ENCODE data around the gene ARSK. TPM values are rescaled to one million over a fixed set of nuclear protein-coding genes. Genes with fewer than 3 reads are reported as not detected.
A peak's percentile ranks its signal among the peaks of the same experiment; 100 is the strongest.

The ARSK gene
- total and polyA plus RNA-seq, 2 of the 13 experiments (the other 11 are each of a cell fraction or from before 2014, with no cell fraction given) = 7.9 TPM

- TF ChIP-seq, protein P1, sequence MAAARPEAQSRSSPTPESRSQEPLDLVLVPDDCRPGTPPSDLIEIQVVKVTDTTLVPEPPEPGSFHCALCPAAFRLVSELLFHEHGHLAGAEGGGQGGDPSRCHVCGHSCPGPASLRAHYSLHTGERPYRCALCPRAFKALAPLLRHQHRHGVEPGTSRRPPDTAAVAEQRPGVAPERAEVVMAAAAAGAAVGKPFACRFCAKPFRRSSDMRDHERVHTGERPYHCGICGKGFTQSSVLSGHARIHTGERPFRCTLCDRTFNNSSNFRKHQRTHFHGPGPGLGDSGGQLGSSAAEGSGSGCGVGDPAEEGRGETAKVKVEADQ (CRISPR knock-in tag; IDR thresholded peaks at IDR 0.05; ENCODE audit: borderline replicate concordance) = peak; percentile 34; the same call in 1 of the 2 replicates
- TF ChIP-seq, protein P2, sequence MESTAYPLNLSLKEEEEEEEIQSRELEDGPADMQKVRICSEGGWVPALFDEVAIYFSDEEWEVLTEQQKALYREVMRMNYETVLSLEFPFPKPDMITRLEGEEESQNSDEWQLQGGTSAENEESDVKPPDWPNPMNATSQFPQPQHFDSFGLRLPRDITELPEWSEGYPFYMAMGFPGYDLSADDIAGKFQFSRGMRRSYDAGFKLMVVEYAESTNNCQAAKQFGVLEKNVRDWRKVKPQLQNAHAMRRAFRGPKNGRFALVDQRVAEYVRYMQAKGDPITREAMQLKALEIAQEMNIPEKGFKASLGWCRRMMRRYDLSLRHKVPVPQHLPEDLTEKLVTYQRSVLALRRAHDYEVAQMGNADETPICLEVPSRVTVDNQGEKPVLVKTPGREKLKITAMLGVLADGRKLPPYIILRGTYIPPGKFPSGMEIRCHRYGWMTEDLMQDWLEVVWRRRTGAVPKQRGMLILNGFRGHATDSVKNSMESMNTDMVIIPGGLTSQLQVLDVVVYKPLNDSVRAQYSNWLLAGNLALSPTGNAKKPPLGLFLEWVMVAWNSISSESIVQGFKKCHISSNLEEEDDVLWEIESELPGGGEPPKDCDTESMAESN (CRISPR knock-in tag; conservative IDR thresholded peaks at IDR 0.05) = 0 out of 2 replicates have a peak, but pooled peaks have one; percentile 12
- no peak for TF ChIP-seq KMT2B (CRISPR knock-in tag; IDR thresholded peaks at IDR 0.05)
- TF ChIP-seq ZFP82 (CRISPR knock-in tag; IDR thresholded peaks at IDR 0.05; ENCODE audit: borderline replicate concordance) = 0 out of 2 replicates have a peak, but pooled peaks have one; percentile 51
- TF ChIP-seq ASH2L (IDR thresholded peaks at IDR 0.05; ENCODE audit: insufficient read length, low read depth, low read length) = no peak
- TF ChIP-seq IKZF4 (CRISPR knock-in tag; IDR thresholded peaks at IDR 0.05; ENCODE audit: borderline replicate concordance, low read depth, not compliant biosample characterization) = peak; percentile 8
- TF ChIP-seq, protein P3, sequence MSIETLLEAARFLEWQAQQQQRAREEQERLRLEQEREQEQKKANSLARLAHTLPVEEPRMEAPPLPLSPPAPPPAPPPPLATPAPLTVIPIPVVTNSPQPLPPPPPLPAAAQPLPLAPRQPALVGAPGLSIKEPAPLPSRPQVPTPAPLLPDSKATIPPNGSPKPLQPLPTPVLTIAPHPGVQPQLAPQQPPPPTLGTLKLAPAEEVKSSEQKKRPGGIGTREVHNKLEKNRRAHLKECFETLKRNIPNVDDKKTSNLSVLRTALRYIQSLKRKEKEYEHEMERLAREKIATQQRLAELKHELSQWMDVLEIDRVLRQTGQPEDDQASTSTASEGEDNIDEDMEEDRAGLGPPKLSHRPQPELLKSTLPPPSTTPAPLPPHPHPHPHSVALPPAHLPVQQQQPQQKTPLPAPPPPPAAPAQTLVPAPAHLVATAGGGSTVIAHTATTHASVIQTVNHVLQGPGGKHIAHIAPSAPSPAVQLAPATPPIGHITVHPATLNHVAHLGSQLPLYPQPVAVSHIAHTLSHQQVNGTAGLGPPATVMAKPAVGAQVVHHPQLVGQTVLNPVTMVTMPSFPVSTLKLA (IDR thresholded peaks at IDR 0.05) = no peak
- TF ChIP-seq, protein P4, sequence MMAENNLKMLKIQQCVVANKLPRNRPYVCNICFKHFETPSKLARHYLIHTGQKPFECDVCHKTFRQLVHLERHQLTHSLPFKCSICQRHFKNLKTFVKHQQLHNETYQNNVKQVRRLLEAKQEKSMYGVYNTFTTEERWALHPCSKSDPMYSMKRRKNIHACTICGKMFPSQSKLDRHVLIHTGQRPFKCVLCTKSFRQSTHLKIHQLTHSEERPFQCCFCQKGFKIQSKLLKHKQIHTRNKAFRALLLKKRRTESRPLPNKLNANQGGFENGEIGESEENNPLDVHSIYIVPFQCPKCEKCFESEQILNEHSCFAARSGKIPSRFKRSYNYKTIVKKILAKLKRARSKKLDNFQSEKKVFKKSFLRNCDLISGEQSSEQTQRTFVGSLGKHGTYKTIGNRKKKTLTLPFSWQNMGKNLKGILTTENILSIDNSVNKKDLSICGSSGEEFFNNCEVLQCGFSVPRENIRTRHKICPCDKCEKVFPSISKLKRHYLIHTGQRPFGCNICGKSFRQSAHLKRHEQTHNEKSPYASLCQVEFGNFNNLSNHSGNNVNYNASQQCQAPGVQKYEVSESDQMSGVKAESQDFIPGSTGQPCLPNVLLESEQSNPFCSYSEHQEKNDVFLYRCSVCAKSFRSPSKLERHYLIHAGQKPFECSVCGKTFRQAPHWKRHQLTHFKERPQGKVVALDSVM (CRISPR knock-in tag; IDR thresholded peaks at IDR 0.05) = no peak
- no peak for TF ChIP-seq MAZ (IDR thresholded peaks at IDR 0.05; ENCODE audit: borderline replicate concordance, low read depth, low read length)
- 0 out of 2 replicates have a peak, but pooled peaks have one; percentile 54 for TF ChIP-seq MAZ (CRISPR knock-in tag; IDR thresholded peaks at IDR 0.05; ENCODE audit: low read depth)
- TF ChIP-seq KAT7 (CRISPR knock-in tag; IDR thresholded peaks at IDR 0.05; ENCODE audit: borderline replicate concordance) = no peak
- TF ChIP-seq EZH2 (conservative IDR thresholded peaks at IDR 0.05; ENCODE audit: low read depth, low read length) = peak; percentile 99
- no peak for TF ChIP-seq TBX2 (CRISPR knock-in tag; IDR thresholded peaks at IDR 0.05; ENCODE audit: borderline replicate concordance)
- TF ChIP-seq NFKB2 (CRISPR knock-in tag; IDR thresholded peaks at IDR 0.05; ENCODE audit: borderline replicate concordance) = peak; percentile 66; the same call in 1 of the 2 replicates
- TF ChIP-seq, protein P5, sequence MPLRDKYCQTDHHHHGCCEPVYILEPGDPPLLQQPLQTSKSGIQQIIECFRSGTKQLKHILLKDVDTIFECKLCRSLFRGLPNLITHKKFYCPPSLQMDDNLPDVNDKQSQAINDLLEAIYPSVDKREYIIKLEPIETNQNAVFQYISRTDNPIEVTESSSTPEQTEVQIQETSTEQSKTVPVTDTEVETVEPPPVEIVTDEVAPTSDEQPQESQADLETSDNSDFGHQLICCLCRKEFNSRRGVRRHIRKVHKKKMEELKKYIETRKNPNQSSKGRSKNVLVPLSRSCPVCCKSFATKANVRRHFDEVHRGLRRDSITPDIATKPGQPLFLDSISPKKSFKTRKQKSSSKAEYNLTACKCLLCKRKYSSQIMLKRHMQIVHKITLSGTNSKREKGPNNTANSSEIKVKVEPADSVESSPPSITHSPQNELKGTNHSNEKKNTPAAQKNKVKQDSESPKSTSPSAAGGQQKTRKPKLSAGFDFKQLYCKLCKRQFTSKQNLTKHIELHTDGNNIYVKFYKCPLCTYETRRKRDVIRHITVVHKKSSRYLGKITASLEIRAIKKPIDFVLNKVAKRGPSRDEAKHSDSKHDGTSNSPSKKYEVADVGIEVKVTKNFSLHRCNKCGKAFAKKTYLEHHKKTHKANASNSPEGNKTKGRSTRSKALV (CRISPR knock-in tag; IDR thresholded peaks at IDR 0.05) = peak; percentile 87
- TF ChIP-seq SIN3A (IDR thresholded peaks at IDR 0.05; ENCODE audit: borderline replicate concordance, low read depth, low read length) = no peak
- no peak for TF ChIP-seq MATR3 (CRISPR knock-in tag; IDR thresholded peaks at IDR 0.05)
- TF ChIP-seq FOXA1 (IDR thresholded peaks at IDR 0.05) = no peak
- TF ChIP-seq FOXA1 (CRISPR knock-in tag; IDR thresholded peaks at IDR 0.05) = 0 out of 2 replicates have a peak, but pooled peaks have one; percentile 7
- TF ChIP-seq SUZ12 (IDR thresholded peaks at IDR 0.05; ENCODE audit: low read depth, low read length) = no peak
- TF ChIP-seq ZEB1 (IDR thresholded peaks at IDR 0.05; ENCODE audit: insufficient replicate concordance, low read depth) = no peak
These were observed 65.3 kb downstream of the ARSK start, which contains the start of gene GPR150 (continued) for GRCh38 chr5:95620030-95620869.

All from HepG2 (cell line).